Measurements from ENCODE around the gene PLEKHG3.
"Not testable (repeated sequence)": the region's sequence is repeated elsewhere in the genome, so short reads cannot be mapped to it uniquely, and the experiment has no call there.

PLEKHG3 gene

GRCh38 chr14:64688811-64689281 lies 15.4 kb upstream of the PLEKHG3 start:
- DNase-seq, result no peak

GRCh38 chr14:64689289-64689688 lies 14.9 kb upstream of the PLEKHG3 start:
- no peak for DNase-seq

- not testable (repeated sequence) for DNase-seq
Measured at GRCh38 chr14:64690607-64691006, 13.6 kb upstream of the PLEKHG3 start.

- no peak for DNase-seq
Measured at GRCh38 chr14:64691376-64691775, 12.8 kb upstream of the PLEKHG3 start.

- no peak for DNase-seq
Measured at GRCh38 chr14:64692189-64692985, 11.8 kb upstream of the PLEKHG3 start.

- no peak for DNase-seq
Measured at GRCh38 chr14:64692986-64693809, 11.0 kb upstream of the PLEKHG3 start.

- no peak for DNase-seq
Measured at GRCh38 chr14:64693810-64694165, 10.4 kb upstream of the PLEKHG3 start.

- no peak for DNase-seq
Measured at GRCh38 chr14:64695071-64695470, 9.2 kb upstream of the PLEKHG3 start.

- DNase-seq, result no peak
Measured at GRCh38 chr14:64696355-64696857, 7.8 kb upstream of the PLEKHG3 start.

GRCh38 chr14:64698903-64699302 lies 5.3 kb upstream of the PLEKHG3 start:
- DNase-seq, result peak in 1 of 2 donors; percentile 49

- DNase-seq, result no peak
Measured at GRCh38 chr14:64700290-64700689, 3.9 kb upstream of the PLEKHG3 start.

- no peak for DNase-seq
Measured at GRCh38 chr14:64700894-64701293, 3.3 kb upstream of the PLEKHG3 start.

- no peak for DNase-seq
Measured at GRCh38 chr14:64701660-64702059, 2.6 kb upstream of the PLEKHG3 start.

GRCh38 chr14:64702493-64703394 lies 1.5 kb upstream of the PLEKHG3 start:
- DNase-seq, result no peak

GRCh38 chr14:64703395-64704142 lies 655 bp upstream of the PLEKHG3 start:
- DNase-seq, result no peak

- no peak for DNase-seq
Measured at GRCh38 chr14:64704743-64705380, 638 bp downstream of the PLEKHG3 start.

GRCh38 chr14:64705381-64706118 lies 1.3 kb downstream of the PLEKHG3 start:
- no peak for DNase-seq

- no peak for DNase-seq
Measured at GRCh38 chr14:64706119-64706592, 1.9 kb downstream of the PLEKHG3 start.

- no peak for DNase-seq
Measured at GRCh38 chr14:64706593-64707193, 2.5 kb downstream of the PLEKHG3 start.

GRCh38 chr14:64707661-64708060 lies 3.4 kb downstream of the PLEKHG3 start:
- no peak for DNase-seq

Measured in bone marrow (tissue), 2 donors.